Stomach smooth muscle (tissue), 2 donors: Measurements from ENCODE around the gene RASSF8.

Experiments used
- H3K27ac ChIP-seq: one replicate; pipeline ENCODE4 v1.7.0; 2013; ENCODE audit warnings: mild to moderate bottlenecking, low read length, inconsistent platforms
- H3K27me3 ChIP-seq, 2 donors: one replicate each; pipeline ENCODE4 v1.7.0; 2013; ENCODE audit warnings: low read length in 2 of 2; ENCODE audit not compliant: insufficient read depth in 2 of 2, control insufficient read depth in 1 of 2
- H3K36me3 ChIP-seq, 2 donors: one replicate each; pipeline ENCODE4 v1.7.0; 2013; ENCODE audit warnings: low read length in 2 of 2; ENCODE audit not compliant: control insufficient read depth in 2 of 2, insufficient read depth in 2 of 2
- H3K4me1 ChIP-seq: one replicate; pipeline ENCODE4 v1.7.0; 2013; ENCODE audit warnings: low read length; ENCODE audit not compliant: control insufficient read depth, insufficient read depth
- H3K4me3 ChIP-seq, 2 donors: one replicate each; pipeline ENCODE4 v1.7.0; 2013; ENCODE audit warnings: low read length in 2 of 2
- H3K9ac ChIP-seq, 2 donors: one replicate each; pipeline ENCODE4 v1.7.0; 2013; ENCODE audit warnings: low read length in 2 of 2, mild to moderate bottlenecking in 1 of 2
- H3K9me3 ChIP-seq, 2 donors: one replicate each; pipeline ENCODE4 v1.7.0; 2013; ENCODE audit warnings: low read length in 2 of 2; ENCODE audit not compliant: control insufficient read depth in 2 of 2
- donor health status: healthy.
- donor health status: Pancreatic carcinoma.

Gene RASSF8, protein sequence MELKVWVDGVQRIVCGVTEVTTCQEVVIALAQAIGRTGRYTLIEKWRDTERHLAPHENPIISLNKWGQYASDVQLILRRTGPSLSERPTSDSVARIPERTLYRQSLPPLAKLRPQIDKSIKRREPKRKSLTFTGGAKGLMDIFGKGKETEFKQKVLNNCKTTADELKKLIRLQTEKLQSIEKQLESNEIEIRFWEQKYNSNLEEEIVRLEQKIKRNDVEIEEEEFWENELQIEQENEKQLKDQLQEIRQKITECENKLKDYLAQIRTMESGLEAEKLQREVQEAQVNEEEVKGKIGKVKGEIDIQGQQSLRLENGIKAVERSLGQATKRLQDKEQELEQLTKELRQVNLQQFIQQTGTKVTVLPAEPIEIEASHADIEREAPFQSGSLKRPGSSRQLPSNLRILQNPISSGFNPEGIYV

DNA sequence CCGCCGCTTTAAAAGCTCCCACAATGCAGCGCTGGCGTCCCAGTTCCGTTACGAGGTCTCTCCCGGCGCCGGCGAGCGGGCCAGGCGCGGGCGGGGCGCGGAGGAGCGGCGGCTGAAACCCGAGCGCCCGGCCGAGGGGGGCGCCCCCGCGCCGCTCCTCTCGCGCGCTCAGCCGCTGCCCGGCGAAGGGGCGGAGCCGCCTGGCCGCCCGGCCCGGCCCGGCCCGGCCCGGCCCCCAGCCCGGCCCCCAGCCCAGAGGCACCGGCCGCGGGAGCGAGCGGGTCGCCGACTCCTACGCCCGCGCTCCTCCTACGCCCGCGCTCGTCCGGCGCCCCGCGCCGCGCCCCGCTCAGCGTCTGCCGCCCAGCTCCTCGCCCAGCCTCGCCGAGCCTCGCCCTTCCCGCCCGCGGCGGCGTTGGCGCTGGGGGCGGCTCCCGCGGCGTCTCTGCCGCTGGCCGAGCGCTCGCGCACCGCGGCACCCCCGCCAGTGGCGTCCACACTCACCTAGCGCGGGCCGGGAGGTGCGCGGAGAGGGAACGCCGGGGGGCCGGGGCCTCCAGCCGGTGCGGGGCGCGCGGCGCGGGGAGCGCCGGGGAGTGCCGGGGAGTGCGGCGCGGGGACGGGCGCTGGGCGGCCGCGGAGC lies at the start of gene RASSF8:
Gene RASSF8 (plus strand): TSS at position 255 of the 643 bp plus-strand sequence. CDS start 96,662 bp downstream, outside the sequence.
- Histone ChIP-seq H3K4me3 (peak within 1 kb of the TSS; percentile 87 to 88), H3K9me3 (no peaks in the 10 kb centered on the region), H3K4me1 (peaks cover 21% of the 10 kb centered on the region), H3K27ac (peak within 1 kb of the TSS; percentile 86), H3K9ac (peak within 1 kb of the TSS; percentile 86 to 94), H3K36me3 (no peaks in the 10 kb centered on the region), H3K27me3 (no peaks in the 10 kb centered on the region)

DNA sequence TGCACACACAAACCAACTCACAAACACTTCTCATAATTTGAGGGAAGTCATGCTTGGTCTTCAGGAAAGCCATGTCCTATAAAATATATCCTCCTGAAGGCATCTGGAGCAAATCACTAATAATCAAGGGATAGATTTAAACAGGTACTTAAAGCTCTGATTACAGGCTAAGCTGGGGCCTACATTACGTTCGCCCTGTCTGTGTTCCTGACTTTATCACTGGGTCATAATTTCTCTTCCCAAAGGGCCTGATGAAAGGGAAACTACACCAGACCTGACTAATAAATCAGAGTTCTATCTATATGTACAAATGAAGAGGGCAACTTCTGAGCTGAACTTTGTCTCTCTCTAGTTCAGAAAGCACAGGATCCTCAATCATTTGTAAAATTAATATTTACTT lies 43.9 kb upstream of the RASSF8 start:
- Histone ChIP-seq H3K9ac (no peak overlapping the region), H3K4me3 (no peak overlapping the region), H3K9me3 (no peaks in the 10 kb centered on the region), H3K27ac (no peak overlapping the region), H3K27me3 (no peaks in the 10 kb centered on the region), H3K4me1 (no peaks in the 10 kb centered on the region), H3K36me3 (no peaks in the 10 kb centered on the region)

DNA sequence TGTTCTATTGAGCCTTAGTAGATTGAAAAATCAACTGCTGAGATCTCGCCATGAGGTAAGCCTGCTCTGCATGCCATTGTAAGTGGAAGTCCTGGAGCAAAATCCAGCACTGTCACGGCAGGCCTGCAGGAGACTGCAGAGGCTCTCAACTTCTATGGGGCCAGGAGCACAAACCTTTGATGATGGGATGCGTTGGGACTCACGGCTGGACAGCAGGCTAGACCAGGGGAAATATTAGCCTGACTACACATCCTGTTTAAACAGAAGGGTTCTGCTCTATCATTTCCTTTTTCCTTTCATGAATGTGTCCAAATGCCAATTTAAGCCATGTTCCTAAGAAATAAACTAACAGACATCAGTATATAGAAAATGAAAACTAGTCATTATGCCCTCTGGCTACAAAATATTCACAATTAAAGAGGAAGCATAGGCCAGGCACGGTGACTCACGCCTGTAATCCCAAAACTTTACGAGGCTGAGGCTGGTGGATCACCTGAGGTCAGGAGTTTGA lies 33.9 kb upstream of the RASSF8 start:
- Histone ChIP-seq H3K9me3 (no peaks in the 10 kb centered on the region), H3K4me3 (no peak overlapping the region), H3K36me3 (no peaks in the 10 kb centered on the region)

DNA sequence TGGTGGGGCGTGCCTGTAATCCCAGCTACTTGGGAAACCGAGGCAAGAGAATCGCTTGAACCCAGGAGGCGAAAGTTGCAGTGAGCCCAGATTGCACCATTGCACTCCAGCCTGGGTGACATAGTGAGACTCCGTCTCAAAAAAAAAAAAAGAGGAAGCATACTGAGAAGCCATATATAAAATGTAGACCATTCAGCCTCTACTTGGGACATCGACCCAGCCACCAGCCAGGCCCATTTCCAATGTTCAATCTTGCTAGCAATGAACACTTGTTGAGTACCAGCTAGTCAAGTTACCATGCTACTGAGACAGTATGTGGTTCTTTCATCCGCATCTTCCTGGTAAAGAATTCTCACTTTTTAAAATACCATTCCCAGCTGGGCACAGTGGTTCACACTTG lies 33.4 kb upstream of the RASSF8 start:
- H3K9me3 ChIP-seq, result no peaks in the 10 kb centered on the region
- H3K27me3 ChIP-seq, result no peaks in the 10 kb centered on the region
- H3K9ac ChIP-seq, result no peak overlapping the region
- no peak overlapping the region for H3K4me3 ChIP-seq
- H3K4me1 ChIP-seq, result no peaks in the 10 kb centered on the region
- H3K27ac ChIP-seq, result no peak overlapping the region
- H3K36me3 ChIP-seq, result no peaks in the 10 kb centered on the region

More for the DNA sequence above, 33.9 kb upstream of the RASSF8 start:
- H3K4me1 ChIP-seq, result no peaks in the 10 kb centered on the region
- no peak overlapping the region for H3K27ac ChIP-seq
- H3K27me3 ChIP-seq, result no peaks in the 10 kb centered on the region
- no peak overlapping the region for H3K9ac ChIP-seq

DNA sequence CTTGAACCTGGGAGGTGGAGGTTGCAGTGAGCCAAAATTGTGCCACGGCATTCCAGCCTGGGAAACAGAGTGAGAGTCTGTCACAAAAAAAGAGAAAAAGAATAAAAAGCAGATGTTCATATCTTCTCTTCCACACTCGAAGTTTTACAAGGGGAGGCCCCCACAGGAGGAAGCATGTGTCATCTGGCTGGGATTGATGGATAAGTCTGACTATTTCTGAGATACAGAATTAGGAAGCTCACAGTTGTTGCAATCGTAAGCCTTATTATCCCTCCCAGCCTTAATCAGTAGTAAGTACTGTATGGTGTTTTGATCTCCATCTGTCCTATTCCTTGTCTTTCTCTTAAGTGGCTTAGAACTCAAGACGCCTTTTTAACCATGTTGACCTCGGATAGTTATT lies 31.9 kb upstream of the RASSF8 start:
- Histone ChIP-seq H3K9me3 (no peaks in the 10 kb centered on the region), H3K27ac (no peak overlapping the region), H3K9ac (no peak overlapping the region), H3K4me3 (no peak overlapping the region), H3K36me3 (no peaks in the 10 kb centered on the region), H3K27me3 (no peaks in the 10 kb centered on the region), H3K4me1 (no peaks in the 10 kb centered on the region)

DNA sequence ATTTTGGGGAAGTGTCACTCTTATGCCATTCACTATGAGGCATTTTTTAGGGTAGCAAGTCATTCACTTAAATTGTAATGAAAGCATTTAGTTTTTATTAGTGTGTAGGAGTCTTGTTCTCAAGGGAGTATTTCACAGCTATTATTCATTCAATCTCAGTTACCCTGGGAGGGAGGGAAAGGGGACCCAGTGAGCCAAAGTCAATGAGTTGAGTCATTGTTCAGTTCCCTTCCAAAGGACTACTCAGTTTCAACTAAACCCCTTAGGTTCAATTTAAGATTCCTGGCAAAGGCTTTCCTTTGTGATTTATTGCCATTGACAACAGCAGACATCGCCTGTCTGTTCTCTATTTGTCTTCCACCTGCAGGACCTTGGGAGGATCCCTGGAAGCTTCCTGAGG lies 29.3 kb upstream of the RASSF8 start:
- Histone ChIP-seq H3K36me3 (no peaks in the 10 kb centered on the region), H3K27ac (no peak overlapping the region), H3K9me3 (no peaks in the 10 kb centered on the region), H3K4me1 (no peaks in the 10 kb centered on the region), H3K27me3 (no peaks in the 10 kb centered on the region), H3K9ac (no peak overlapping the region), H3K4me3 (no peak overlapping the region)

DNA sequence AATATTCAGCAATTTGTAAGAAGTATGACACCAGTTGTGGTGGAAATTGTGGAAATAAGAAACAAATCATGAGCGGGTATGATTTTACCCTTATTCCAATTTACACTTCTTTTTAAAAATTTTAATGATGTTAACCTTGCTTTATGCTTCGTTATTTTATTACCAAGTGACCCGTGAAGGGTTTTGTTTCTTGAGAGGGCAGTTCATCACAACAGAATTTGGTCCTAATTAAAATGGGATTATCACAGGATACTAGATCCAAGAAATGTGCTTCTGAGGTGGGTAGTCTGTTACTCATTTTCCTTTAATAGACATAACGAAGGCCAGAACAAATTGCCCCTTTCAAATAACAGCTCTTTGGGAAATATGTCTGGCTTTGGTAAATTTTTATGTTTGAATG lies 25.5 kb upstream of the RASSF8 start:
- Histone ChIP-seq H3K4me3 (no peak overlapping the region), H3K36me3 (no peaks in the 10 kb centered on the region), H3K9me3 (no peaks in the 10 kb centered on the region), H3K27me3 (no peaks in the 10 kb centered on the region), H3K9ac (no peak overlapping the region), H3K27ac (no peak overlapping the region), H3K4me1 (no peaks in the 10 kb centered on the region)

DNA sequence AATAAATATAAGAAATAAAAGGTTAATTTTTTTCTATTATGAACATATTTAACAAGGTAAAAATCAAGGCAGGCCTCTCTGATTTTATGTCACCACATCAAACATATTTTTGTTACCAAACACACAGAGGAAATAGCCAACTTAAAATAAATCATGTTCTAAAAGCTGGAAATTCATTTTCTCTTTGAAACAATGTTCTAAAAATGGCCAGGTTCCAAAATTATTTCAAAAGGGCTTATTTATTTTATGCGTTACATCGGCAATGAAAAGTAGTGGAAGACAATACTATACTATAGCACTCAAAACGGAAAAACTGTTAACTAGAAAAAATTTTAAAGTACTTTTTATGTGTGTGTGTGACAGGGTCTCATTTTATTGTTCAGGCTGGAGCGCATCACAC lies 24.0 kb upstream of the RASSF8 start:
- Histone ChIP-seq H3K36me3 (no peaks in the 10 kb centered on the region), H3K4me3 (no peak overlapping the region), H3K27ac (no peak overlapping the region), H3K9me3 (no peaks in the 10 kb centered on the region), H3K4me1 (no peaks in the 10 kb centered on the region), H3K9ac (no peak overlapping the region), H3K27me3 (no peaks in the 10 kb centered on the region)

DNA sequence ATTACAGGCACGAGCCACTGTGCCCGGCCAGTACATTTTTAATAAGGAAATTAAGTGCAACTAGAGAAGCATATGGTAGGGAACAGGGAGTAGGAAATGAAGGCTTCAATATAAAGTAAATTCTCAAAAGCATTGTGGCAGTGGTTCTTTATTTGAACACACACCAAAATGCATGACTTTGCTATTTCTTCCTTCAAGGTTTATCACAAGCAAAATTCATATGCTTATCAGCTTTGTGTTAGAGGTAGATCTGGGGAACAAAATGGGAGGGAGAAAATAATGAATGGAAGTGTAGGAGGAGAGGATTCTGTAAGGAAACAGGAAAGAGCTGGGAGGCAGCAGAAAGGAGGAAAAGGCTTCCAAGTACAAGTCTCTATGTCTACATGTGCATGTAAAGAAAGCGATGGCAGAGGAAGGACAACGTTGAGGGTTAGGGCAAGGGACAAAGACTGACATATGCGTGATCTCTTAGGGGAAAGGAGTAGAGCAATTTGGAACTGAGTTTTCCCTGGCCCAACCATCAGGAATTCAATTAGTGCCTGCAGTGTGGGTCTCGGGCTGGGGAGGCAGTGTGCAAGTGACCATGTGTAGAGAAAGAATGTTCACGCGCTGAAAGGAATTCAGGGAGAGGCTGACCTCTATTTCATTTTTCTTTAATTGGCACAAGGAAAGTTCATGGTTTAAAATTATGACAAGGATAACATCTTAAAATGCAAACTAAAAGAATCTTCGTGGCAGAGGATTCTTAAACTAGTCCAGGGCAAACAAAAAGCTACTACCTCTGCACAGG lies 22.9 kb upstream of the RASSF8 start:
- H3K4me3 ChIP-seq, result no peak overlapping the region
- no peaks in the 10 kb centered on the region for H3K36me3 ChIP-seq
- no peak overlapping the region for H3K27ac ChIP-seq
- no peaks in the 10 kb centered on the region for H3K9me3 ChIP-seq
- H3K9ac ChIP-seq, result no peak overlapping the region
- no peaks in the 10 kb centered on the region for H3K27me3 ChIP-seq
- H3K4me1 ChIP-seq, result no peaks in the 10 kb centered on the region

DNA sequence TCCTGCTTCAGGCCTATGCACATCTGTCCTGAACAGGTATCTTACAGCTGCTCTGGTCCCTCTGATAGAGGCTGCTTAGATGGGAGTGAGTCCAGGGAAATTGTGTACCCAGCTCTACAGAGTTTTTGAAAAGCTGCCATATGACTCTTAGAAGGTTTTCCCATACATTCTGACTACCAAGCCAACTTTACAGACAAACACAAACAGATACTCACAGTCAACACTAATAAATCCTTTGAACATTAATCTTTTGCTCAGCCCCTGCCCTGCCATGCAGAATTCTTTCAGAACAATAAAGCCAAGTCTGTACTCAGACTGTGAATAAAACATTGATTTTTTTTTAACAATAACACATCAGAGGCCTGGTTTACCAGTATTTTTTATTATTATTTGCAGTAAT lies 21.4 kb upstream of the RASSF8 start:
- no peak overlapping the region for H3K27ac ChIP-seq

More for the DNA sequence above, 21.4 kb upstream of the RASSF8 start:
- Histone ChIP-seq H3K27me3 (no peaks in the 10 kb centered on the region), H3K4me1 (no peaks in the 10 kb centered on the region), H3K9ac (no peak overlapping the region), H3K36me3 (no peaks in the 10 kb centered on the region), H3K9me3 (no peaks in the 10 kb centered on the region), H3K4me3 (no peak overlapping the region)
